GM19324 (cell line): ENCODE measurements around the gene TMEM125.

Experiments
- ATAC-seq: cut with Tn5 transposase; IDR thresholded peaks from one replicate; pipeline ENCODE4 v1.9.1; 2021; ENCODE audit warnings: mild to moderate bottlenecking, moderate library complexity; ENCODE audit not compliant: unreplicated experiment, low FRiP score

Gene TMEM125

DNA sequence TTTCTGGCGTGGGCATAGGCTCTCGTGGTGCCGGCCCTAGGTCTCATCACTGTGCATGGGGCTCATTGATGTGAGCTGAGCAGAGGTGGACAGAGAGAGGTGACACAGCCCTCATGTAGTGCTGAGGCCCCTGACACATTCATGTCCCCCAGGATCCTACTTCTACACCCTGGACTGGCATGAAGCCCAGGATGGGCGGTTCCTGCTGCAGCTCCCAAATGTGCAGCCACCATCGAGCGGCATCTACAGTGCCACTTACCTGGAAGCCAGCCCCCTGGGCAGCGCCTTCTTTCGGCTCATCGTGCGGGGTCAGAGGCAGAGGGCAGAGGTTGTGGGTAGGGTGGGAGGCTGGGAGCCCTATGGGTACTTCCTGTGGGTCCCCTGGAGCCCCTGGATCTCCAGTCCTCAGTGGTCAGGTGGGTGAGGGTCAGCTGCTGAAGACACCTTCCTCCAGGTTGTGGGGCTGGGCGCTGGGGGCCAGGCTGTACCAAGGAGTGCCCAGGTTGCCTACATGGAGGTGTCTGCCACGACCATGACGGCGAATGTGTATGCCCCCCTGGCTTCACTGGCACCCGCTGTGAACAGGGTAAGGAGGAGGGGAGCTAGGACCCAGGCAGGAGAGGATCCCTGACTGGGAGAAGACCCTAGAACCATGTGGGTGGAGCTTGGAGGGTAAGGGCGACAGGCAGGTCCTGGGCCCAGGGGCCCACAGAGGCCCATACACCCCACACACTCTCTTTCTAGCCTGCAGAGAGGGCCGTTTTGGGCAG is 37.1 kb downstream of the TMEM125 start:
- ATAC-seq = no peak

DNA sequence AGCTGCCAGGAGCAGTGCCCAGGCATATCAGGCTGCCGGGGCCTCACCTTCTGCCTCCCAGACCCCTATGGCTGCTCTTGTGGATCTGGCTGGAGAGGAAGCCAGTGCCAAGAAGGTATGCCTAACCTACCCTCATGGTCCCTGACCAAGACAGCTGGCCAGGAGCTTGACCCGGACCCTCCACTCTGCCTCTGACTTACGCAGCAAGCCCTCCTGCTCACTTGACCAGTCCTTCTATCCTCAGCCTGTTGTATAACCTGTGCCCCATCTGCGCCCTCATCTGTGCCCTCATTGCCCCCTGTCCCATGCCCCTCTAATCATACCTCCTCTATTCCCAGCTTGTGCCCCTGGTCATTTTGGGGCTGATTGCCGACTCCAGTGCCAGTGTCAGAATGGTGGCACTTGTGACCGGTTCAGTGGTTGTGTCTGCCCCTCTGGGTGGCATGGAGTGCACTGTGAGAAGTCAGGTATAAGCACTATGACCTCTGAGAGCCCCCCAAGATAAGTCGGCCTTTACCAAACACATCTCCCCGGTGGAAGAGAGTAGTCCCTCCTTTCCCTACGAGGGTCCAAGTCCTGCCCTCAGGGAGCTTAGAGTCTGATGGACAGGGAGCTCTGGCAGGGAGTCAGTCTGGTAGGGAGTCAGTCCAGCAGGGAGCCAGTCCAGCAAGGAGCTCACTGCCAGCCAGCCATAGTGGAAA is 37.8 kb downstream of the TMEM125 start:
- no peak for ATAC-seq

DNA sequence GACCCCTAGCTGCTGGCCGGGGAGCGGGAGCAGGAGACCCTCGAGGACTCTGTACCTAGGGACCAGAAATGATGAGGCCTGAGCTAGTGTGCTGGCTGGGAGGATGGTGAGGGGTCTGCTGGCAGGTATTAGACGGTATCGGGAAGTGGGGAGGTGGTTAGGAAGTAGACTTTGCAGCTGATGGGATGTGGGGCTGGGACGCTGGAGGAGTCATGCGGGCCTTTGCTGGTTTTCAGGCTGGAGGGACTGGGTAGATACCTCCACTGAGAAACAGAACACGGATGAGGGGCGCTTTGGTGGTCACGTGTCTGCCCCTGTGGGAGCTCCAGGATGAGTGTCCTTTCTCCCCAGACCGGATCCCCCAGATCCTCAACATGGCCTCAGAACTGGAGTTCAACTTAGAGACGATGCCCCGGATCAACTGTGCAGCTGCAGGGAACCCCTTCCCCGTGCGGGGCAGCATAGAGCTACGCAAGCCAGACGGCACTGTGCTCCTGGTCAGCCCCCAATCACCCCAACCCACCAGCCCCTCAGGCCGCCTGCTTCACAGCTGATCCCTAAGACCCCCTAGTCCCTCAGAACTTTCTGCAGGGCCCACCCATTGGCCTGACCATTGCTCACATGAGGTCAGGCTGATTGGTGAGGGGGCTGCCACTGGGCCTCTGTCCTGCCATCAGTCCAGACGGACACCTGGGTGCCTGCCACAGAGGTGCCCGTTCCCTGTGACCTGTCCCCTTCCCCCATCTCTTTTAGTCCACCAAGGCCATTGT is 39.0 kb downstream of the TMEM125 start:
- no peak for ATAC-seq

DNA sequence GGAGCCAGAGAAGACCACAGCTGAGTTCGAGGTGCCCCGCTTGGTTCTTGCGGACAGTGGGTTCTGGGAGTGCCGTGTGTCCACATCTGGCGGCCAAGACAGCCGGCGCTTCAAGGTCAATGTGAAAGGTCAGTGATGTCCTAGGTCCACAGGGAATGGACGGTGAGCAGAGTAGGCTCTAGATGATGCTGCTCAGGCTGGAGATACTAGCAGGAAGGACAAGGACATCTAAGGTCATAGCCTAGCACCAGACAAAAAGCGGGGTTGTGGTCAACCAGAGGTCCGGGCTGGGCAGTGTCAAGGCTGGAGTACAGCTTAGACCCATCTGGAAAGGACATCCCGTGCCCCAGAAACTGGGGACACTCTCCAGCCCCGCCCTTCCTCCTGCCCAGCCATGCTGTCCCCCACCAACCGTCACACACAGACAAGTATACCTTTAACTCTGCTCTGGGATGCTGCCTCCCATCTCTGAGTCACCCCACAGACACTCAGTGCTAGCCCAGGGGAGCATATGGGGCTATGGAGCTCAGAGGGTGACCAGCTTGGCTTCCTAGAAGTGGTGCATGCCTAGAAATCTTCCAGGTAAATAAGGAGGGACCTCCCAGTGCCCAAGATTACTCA is 39.7 kb downstream of the TMEM125 start:
- ATAC-seq = no peak

DNA sequence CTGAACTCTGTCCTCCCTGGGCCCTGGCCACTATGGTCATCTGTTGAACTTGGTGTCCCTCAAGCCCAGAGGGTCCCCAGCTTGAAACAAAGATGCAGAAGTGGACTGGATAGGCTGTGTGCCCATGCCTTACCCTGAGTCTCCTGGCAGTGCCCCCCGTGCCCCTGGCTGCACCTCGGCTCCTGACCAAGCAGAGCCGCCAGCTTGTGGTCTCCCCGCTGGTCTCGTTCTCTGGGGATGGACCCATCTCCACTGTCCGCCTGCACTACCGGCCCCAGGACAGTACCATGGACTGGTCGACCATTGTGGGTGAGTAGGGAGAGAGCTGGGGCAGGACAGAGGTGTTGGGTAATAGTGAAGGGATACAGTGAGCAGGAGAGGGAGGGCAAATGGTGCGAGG is 41.7 kb downstream of the TMEM125 start:
- no peak for ATAC-seq

DNA sequence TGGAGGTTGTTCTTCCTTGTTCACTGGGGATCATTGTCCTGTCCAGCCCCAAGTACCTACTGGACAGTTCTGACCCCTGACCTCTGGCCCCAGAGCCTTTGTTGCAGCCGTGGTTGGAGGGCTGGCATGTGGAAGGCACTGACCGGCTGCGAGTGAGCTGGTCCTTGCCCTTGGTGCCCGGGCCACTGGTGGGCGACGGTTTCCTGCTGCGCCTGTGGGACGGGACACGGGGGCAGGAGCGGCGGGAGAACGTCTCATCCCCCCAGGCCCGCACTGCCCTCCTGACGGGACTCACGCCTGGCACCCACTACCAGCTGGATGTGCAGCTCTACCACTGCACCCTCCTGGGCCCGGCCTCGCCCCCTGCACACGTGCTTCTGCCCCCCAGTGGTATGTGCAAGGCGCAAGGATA is 42.4 kb downstream of the TMEM125 start:
- no peak for ATAC-seq

DNA sequence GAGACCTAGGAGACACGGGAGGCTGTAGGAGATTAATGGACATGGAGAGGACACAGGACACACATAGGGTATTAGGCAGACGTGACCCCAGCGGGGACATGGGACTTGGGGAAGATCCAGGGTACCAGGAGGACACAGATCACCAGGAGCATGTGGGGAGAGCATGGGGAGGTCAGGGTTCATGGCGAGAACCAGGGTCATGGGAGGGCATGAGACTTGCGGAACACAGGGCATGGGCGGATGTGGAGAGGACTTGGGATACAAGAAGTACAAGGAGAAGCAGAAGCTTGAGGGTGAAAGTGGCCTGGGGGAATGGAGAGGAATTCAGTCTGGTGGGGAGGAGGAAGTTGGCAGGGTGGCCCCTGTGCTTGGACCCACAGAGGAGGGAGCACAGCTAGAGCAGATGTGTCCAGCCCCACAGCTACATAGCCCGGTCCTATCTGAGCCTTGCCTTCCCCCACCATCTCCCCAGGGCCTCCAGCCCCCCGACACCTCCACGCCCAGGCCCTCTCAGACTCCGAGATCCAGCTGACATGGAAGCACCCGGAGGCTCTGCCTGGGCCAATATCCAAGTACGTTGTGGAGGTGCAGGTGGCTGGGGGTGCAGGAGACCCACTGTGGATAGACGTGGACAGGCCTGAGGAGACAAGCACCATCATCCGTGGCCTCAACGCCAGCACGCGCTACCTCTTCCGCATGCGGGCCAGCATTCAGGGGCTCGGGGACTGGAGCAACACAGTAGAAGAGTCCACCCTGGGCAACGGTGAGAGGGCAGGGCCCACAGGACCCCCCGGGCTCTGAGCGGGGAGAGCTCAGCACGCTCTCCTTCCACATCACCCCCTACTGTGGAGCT is 43.1 kb downstream of the TMEM125 start:
- ATAC-seq = no peak

DNA sequence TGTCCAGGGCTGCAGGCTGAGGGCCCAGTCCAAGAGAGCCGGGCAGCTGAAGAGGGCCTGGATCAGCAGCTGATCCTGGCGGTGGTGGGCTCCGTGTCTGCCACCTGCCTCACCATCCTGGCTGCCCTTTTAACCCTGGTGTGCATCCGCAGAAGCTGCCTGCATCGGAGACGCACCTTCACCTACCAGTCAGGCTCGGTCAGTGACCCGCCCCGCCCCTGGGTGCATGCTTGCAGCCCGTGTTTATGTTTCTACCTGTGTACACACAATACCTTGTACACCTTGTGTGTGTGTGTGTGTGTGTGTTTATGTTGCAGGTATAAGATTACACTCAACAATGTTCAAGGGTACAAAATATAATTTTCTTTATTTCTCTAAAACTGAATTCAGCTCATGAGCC is 44.0 kb downstream of the TMEM125 start:
- no peak for ATAC-seq

DNA sequence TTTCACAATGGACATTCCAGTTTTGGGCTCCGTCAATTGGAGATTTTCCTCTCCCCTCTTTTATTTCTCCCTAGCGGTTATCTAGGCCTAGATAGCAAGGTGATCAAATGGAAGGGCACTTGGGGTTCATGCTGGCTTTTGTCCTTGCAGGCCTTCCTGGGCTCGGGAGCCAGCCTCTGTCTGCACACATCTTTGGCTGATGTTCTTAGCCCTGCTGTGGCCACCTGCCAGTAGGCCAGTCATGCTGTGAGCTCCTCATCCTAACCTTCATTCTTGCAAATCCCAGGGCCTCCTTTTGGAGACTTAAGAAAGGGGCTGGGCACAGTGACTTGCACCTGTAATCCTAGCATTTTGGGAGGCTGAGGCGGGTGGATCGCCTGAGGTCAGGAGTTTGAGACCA is 44.5 kb downstream of the TMEM125 start:
- ATAC-seq = no peak

DNA sequence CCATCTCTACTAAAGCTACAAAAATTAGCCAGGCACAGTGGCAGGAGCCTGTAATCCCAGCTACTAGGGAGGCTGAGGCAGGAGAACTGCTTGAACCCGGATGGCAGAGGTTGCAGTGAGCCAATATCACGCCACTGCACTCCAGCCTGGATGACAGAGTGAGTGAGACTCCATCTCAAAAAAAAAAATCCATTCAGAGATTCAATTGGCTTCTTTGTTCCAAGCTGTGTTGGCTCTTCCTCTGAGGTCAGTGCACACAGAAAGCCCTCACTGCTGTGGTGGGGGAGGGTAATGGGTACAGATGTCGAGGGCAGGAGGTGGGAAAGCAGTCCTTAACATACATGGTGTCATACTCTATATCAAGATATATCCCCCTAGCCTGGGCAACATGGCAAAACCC is 45.7 kb downstream of the TMEM125 start:
- no peak for ATAC-seq

DNA sequence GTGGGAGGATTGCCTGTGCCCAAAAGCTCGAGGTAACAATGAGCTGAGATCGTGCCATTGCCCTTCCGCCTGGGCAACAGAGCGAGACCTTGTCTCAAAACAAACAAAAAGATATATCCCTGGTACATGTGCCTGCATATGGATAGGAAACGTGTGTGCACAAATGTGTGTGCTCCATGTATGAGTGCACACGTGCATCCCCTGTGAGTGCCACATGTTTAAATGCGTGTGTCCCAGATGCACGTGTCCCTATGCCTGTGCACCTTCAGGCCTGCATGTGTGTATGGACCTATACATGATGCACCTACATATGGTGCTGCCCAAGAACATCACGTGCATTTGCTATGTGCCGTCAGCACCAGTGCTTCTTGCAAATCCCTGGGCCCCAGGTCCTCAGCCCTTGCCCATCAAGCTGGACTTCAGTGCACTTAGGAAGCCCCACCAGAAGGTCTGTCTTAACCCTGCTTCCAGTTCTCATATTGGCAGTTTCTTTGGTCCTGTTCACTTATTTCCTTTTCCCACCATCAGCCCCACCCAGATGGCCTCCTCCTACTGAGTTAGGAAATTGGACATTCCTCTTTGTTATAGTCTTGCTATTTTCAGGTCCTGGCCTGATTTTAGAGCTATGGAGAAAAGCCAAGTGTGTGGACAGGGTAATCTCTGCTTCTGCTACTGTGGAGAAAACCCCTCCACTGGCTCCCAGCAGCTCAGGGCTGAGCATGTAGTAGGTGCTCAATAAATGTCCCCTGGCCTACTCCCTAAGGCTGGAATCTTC is 46.4 kb downstream of the TMEM125 start:
- no peak for ATAC-seq

DNA sequence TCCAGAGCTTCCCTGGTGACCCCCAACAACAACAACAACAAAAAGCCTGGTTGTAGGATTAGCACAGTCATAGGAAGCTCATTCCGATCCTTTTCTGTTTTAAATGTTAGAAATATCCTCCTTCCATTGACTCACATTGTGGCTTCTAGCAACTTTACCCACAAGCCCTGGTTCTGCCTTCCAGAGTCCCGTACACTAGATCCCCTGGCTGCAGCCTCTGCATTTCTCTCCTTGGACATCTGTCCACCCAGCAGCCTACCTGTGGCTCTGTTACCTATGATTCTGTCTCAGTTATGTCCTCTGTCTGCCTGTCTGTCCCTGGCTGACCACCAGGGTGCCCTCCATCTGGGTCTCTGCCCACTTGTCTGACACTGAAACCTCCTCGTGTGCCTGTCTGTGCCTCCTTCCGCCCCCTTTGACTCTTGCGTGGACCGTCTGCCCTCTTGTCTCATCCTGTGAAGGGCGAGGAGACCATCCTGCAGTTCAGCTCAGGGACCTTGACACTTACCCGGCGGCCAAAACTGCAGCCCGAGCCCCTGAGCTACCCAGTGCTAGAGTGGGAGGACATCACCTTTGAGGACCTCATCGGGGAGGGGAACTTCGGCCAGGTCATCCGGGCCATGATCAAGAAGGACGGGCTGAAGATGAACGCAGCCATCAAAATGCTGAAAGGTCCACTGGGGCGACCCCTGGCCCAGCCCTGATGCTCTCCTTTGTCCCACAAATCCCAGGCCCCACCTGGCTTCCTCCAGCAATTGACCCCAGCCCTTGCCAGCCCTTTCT is 47.1 kb downstream of the TMEM125 start:
- no peak for ATAC-seq

DNA sequence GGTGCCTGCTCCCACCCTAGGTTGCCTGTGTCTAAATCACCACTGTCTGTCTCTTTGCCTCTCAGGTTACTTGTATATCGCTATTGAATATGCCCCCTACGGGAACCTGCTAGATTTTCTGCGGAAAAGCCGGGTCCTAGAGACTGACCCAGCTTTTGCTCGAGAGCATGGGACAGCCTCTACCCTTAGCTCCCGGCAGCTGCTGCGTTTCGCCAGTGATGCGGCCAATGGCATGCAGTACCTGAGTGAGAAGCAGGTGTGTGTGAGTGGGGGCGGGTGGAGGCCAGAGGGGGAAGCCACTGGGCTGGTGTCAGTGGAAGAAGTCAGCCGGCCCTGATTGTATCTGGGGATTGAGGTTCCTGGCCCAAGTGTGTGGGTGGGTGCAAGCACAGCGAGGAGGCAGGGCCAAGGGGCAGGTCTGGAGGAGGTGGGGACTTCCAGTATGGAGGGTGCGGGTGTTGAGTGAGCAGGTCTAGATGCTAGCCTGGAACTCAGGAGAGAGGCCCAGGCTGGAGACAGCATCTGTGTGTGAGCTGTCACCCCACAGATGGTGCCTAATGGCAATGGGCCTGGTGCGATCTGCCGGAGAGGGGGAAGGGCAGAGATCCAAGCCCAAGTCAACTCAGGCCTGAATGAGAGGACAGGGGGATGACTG is 48.2 kb downstream of the TMEM125 start:
- ATAC-seq = no peak

DNA sequence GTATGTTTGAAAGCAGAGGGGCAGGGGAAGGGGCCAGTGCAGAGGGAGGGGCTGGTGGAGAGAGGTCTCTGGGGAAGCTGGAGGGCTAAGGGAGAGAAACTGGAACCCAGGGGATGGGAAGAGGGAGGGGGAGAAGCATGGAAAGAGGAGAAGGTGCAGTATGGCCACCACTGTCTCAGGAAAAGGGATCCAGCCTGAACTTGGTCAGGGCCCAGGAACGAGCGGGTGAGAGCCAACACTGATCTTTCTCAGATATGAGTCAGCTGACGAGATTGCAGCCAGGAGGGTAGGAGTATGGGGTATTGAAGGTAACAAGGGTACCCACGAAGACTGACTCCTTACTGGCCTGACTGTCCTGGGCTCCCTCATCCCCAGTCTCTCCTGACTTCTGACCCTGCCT is 49.0 kb downstream of the TMEM125 start:
- no peak for ATAC-seq

DNA sequence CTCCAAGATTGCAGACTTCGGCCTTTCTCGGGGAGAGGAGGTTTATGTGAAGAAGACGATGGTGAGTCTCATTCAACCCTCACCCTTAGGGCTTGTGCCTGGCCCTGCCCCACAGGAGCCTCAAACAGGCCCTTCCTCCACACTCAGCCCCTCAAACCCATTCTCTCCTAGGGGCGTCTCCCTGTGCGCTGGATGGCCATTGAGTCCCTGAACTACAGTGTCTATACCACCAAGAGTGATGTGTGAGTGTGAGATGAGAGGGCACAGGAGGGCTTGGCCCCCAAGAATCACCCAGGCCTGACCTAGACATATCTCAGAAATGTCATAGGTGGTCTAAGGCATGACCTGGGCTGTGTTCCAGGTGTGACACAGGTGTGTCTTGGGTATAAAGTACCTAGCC is 49.5 kb downstream of the TMEM125 start:
- no peak for ATAC-seq

DNA sequence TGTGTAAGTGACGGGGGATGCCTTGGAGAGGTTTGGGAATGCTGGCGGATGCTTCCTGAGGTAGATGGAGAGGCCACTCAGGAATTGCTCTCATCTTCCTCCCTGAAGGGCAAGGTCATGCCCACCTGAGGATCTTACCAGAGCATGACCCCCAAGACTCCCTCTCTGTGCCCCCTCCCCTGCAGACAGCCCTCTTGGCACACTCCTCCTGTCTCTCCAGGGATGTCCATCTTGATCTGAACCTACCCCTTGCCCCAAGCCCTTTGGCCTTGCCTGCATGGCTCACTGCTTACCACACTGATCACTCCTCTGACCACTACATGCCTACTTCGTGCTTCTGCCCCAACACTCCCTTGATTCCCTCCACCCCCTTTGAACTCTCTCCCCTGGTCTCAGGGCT is 50.0 kb downstream of the TMEM125 start:
- no peak for ATAC-seq

DNA sequence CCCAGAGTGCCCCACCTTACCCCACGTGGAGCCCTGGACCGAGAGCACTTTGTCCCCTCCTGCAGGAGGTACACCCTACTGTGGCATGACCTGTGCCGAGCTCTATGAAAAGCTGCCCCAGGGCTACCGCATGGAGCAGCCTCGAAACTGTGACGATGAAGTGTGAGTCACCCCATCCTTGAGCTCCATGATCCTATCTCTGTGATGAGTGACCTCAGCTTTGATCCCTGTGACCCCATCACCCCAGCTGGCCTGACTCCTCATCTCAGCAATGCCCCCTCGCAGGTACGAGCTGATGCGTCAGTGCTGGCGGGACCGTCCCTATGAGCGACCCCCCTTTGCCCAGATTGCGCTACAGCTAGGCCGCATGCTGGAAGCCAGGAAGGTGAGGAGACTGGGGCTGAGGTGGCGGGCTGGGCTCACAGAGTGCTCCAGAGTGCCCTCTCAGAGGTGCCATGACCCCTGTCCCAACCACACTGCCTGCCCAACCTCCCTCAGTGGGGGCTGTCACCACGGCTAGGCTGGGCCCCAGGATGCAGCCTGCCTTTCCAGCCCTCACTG is 51.6 kb downstream of the TMEM125 start:
- ATAC-seq = no peak

DNA sequence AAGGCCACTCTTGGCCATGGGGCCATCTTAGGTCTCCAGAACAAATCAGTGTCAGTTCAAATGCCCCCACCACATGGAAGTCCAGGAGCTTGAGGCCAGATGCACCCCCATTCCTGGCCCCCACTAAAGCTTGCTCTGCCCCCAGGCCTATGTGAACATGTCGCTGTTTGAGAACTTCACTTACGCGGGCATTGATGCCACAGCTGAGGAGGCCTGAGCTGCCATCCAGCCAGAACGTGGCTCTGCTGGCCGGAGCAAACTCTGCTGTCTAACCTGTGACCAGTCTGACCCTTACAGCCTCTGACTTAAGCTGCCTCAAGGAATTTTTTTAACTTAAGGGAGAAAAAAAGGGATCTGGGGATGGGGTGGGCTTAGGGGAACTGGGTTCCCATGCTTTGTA is 52.7 kb downstream of the TMEM125 start:
- ATAC-seq = no peak
